GM21723 (cell line): ENCODE measurements around the gene ENO2.

ENCODE experiments used
- ATAC-seq: cut with Tn5 transposase; IDR thresholded peaks from one replicate; pipeline ENCODE4 v1.9.1; 2021; ENCODE audit warnings: mild to moderate bottlenecking, moderate library complexity; ENCODE audit not compliant: unreplicated experiment

Gene ENO2

GRCh38 chr12:6912164-6912935 is 2.0 kb upstream of the ENO2 start:
- no peak for ATAC-seq

- ATAC-seq: peak; percentile 14
These were observed 788 bp downstream of the ENO2 start for GRCh38 chr12:6914947-6915788.

DNA sequence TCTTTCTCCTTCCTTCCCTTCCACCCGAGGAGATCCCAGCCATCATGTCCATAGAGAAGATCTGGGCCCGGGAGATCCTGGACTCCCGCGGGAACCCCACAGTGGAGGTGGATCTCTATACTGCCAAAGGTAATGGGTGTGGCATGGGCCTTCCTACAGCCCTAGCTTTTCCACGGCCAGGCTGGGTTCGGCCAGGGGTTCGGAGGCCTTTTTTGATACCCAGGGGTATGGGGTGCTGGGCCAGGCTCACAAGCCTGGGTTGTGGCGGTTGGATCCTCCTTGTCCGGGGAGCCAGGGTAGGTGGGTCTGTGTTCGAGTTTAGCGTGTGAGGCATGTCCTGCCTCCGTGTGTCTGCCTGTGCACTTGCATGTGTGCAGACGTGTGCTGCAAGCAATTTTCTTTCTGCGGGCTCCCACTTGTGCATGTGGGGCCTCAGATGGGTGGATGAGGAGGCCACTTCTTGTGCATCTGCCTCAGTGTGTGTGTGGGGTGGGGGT is 1.5 kb downstream of the ENO2 start:
- no peak for ATAC-seq

- no peak for ATAC-seq
These were observed 2.2 kb downstream of the ENO2 start for GRCh38 chr12:6916426-6917200.

- ATAC-seq: no peak
These were observed 3.3 kb downstream of the ENO2 start for GRCh38 chr12:6917491-6918231.

DNA sequence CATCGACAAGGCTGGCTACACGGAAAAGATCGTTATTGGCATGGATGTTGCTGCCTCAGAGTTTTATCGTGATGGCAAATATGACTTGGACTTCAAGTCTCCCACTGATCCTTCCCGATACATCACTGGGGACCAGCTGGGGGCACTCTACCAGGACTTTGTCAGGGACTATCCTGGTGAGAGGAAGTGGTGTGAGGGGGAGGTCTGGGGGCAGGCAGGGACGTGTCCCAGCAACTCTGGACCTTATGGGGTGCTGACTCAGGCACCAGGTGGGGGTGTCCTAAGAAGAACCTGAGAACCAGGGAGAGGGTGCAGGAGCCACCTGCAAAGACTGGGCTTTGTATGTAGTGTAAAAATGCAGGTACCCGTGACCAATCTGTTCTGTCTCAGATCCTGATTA is 5.2 kb downstream of the ENO2 start:
- ATAC-seq: no peak

- no peak for ATAC-seq
These were observed 7.2 kb downstream of the ENO2 start for GRCh38 chr12:6921539-6921938.

DNA sequence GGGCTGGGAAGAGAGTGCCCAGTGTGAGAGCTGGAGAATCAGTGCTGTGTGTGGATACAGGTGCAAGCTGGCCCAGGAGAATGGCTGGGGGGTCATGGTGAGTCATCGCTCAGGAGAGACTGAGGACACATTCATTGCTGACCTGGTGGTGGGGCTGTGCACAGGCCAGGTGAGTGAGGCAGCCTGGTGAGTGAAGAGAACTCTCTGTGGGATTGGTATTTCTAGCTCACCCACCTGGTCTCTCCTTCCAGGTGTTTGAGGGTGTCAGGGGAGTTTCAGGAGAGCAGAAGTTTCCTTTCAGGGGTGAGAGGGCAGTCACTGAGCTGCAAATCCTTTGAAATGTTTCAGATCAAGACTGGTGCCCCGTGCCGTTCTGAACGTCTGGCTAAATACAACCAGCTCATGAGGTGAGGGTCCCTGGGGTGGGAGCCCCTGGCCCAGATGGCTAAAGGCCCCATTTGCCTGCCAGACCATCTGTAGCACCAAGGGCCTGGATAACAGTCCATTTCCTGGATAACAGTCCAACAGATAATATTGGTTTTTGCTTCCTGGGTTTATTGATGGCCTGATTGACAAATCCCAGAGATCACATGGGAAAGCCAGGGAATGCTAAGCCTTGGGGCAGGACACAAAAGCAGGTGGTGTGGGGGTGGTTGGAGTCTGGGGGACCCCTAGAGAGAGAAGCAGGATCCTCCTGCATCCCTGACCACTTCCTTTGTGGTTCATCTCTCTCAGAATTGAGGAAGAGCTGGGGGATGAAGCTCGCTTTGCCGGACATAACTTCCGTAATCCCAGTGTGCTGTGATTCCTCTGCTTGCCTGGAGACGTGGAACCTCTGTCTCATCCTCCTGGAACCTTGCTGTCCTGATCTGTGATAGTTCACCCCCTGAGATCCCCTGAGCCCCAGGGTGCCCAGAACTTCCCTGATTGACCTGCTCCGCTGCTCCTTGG is 7.9 kb downstream of the ENO2 start:
- no peak for ATAC-seq

- ATAC-seq: no peak
These were observed 8.8 kb downstream of the ENO2 start for GRCh38 chr12:6923003-6923732.

GRCh38 chr12:6923851-6924250 is 9.5 kb downstream of the ENO2 start:
- ATAC-seq: no peak

GRCh38 chr12:6925239-6925539 is 10.8 kb downstream of the ENO2 start:
- ATAC-seq: no peak

GRCh38 chr12:6925540-6926279 is 11.3 kb downstream of the ENO2 start:
- ATAC-seq: no peak

DNA sequence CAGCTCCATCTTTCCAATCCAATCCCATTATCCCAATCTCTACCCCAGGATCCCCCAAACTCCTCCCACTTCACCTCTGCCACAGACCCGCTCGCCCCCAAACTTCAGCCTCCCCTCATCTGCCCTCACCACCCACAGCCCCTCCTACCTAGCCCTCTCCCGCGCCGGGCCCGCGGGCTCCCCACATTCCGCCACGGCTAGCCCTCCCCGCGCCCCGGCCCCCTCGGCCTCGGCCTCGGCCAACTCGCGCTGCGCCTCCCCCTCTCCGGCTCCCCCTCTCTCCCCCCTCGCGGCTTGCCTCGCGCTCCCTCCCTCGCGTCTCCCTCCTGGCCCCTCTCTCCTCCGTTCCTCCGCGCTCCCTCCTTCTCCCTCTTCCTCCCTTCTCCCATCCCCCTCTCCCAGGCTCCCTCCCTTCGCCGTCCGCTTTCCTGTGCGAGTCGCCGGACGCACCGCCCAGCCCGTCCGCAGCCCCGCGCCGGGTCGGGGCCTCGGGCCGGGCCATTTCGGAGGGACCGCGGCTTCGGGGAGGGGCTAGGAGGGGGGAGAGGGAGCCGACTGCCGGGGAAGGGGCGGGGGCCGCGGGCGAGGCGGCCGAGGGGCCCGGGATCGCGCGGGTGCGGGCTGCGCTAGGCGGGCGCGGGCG is 13.1 kb downstream of the ENO2 start, which contains the start of gene ATN1:
Gene ATN1, plus strand, starts transcription at position 581 of the 643 bp plus-strand sequence. CDS start 6,043 bp downstream, outside the sequence.
- ATAC-seq: no peak

- no peak for ATAC-seq
These were observed 13.8 kb downstream of the ENO2 start for GRCh38 chr12:6928022-6928702.

DNA sequence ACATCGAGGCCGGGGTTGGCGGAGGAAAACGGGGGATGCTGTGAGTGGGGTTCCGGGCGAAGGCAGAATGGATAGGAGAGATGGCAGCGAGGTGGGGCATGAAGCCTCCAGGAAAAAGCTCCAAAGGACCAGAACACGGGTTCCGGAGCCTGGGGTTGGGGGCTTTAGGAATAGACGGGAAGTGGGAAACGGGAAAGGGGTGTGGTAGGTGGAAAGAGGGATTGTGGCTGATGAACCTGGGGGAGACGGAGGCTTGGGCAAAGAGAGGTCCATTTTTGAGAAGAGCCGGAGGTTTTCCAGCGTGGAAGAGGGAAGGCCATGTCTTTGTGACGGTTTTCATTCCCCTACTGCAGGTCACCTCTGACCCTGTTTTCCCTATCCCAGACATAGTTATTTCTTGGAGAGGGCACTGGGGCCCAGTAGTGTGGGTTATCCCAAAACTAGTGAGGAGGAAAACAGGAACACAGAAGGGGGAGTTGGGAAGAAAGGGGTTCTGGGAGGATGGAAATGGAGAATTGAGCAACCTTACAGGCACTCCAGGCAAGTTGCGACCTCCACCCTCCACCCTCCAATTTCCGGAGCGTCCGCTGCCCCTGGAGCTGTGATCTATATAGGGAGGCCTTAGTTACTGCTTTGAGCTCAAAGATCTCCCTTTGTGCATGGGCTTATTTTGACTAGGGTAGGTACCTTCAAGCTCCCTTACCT is 14.5 kb downstream of the ENO2 start:
- no peak for ATAC-seq
